GM18907 (cell line): ENCODE measurements around the gene TTC38.

Experiments used
- ATAC-seq: cut with Tn5 transposase; IDR thresholded peaks from one replicate; pipeline ENCODE4 v1.9.1; 2021; ENCODE audit warnings: mild to moderate bottlenecking, moderate library complexity; ENCODE audit not compliant: unreplicated experiment

The TTC38 gene

GRCh38 chr22:46267431-46268279 is at the start of gene TTC38:
TTC38 (plus strand) TSS chr22:46268008; CDS start chr22:46268040, 32 bp downstream.
- peak; percentile 78 for ATAC-seq

DNA sequence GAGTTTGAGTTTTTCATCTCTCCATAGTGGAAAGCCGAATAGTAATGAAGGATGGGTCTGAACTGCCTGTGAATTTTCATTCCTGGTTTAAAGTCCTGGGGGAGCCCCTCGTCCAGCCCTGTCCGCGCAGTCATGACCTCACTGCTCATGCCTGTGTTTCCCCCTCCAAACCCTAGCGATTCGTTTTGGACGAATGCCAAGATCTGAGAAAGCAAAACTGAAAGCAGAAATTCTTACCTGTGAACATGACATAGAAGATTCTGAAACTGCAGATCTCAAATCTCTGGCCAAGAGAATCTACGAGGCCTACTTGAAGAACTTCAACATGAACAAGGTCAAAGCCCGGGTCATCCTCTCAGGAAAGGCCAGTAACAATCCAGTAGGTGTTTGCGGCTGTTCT is 48.2 kb upstream of the TTC38 start:
- no peak for ATAC-seq

GRCh38 chr22:46220921-46221320 is 46.9 kb upstream of the TTC38 start:
- ATAC-seq: no peak

DNA sequence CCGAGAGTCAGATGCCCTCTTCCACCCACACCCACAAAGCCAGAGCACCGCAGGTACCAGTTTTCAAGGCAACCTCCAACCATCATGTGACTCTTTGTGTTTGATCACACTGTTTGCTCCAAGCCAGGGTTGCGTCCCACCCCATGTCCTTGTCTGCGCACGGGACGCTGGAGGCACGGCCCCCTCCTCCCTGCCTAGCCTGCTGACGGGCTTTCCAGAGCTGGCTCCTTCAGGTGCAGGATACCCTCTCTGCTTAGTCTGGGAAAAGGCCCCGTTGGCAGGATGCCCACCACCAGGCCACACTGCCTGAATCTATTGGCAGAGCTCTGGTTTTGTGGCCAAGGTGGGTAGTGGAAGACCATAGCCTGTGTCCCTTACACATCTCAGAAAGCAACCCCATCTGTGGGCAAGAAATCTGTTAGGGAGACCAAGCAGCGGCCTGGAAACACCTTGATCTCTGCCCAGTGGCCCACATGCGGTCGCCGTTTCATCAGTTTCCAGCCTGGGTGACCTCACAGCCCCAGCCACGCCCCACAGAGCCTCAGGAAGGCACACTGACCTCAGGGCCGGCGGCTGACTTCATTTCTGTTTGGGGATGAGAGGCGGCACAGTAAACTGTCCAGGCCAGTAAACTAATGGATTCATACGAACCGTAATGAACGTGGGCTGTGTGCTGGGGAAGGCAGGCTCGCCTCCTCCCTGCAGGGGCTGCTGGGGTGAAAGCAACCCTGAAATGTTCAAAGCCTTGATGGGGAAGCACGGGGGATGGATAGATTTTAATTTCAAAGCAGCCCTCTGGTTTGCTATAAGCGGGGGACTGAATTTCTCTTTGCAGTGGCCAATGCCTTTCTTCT is 43.5 kb upstream of the TTC38 start:
- ATAC-seq: no peak

DNA sequence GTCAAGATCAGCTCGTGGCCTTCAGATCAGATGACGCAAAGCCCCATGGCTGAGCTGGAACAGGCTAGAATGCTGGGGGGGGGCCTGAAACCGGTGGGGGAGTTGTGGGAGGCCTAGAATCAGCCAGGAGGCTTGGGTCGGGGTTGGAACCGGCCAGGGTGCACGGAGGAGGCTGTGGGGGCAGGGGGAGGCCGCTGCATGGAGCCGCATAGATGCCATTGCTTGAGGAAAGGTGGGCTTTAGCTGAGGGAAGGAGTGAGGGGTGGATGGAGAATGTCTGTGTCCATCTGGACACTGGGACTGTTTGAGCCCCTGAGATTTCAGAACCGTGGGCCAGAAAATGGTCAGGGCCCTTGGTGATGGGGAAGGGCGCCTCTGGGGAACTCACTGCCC is 42.9 kb upstream of the TTC38 start:
- no peak for ATAC-seq

DNA sequence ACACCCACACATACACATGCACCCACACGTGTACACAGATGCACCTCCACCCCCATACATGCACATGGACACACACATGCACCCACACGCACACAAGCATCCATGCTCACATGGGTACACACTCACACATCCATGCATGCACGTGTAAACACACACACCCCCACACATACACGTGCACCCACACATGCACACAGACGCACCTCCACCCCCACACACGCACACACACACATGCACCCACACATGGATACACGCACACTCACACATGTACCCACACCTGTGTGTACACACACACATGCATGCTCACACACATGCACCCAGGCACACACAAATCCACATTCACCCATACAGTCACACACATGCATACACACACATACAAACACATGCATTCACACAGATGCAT is 42.2 kb upstream of the TTC38 start:
- ATAC-seq: no peak

GRCh38 chr22:46226577-46226976 is 41.2 kb upstream of the TTC38 start:
- ATAC-seq: no peak

DNA sequence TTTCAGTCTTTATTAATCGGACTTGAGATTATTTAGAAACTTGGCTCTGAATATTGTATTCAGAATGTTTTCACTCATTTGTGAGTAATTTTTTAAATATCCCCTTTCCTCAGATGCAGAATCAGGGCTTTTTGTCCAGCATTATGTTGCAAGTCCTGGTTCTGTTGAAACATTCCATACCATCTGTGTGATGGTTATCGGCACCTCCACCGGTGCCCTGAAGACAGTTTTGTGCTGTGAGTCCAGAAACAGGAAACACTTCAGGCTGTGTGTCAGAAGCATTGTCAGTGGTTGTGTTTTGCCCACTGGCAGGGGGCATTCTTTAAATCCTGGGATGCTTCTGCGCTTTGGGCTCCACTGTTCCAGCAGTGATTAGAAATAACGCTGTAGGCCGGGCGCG is 38.1 kb upstream of the TTC38 start:
- no peak for ATAC-seq

DNA sequence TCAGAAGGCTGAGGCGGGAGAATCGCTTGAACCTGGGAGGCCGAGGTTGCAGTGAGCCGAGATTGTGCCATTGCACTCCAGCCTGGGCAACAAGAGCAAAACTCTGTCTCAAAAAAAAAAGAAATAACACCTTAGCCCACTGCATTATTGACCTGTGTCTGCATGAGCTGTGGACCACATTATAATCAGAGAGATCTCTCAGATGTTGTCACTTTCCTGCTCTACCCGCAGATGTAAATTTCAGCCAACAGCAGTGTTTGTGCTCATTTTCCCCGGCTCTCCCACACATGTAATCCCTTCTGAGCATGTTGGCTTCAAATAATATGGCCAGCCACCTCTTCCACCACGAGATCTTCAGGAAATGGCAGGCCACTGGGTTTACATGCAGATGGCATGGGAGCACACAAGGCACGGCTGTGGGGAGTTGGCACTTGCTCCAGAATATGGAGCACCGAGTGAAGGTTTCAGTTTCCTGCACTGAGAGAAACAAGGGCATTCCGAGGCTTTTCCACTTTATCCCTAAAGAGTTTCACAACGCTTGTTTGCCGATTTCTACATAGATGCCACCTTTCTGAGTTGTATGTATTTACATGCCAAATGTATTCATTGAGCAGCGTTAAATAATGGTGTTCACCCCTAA is 37.4 kb upstream of the TTC38 start:
- ATAC-seq: no peak

DNA sequence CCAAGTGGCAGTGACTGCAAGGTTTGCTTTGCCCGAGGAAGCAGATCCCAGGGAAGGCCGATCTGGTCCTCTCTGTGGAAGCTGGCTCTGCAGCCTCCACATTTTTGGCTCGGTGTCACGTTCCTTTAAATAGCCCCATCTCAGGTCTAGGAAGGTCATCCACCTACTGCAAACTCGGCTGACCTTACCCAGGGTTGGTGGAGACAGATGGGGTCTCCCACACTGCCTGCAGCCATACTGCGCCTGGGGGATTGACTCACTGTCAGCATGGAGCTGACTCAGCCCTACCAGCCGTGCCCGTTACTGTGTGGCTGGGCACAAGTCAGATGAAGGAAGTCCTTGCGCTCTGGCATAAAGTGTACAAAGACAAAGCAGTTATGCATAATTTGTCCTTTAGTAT is 34.6 kb upstream of the TTC38 start:
- ATAC-seq: no peak

DNA sequence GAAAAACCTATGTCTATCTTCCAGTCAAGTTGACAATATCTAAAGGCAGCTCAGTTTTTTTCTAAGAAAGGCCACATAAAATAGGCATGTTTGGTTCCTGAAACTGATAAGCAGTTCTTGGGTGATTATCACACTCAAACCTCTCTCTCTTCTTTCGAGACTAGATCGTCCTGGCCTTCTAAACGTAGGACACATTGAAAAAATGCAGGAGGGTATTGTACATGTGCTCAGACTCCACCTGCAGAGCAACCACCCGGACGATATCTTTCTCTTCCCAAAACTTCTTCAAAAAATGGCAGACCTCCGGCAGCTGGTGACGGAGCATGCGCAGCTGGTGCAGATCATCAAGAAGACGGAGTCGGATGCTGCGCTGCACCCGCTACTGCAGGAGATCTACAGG is 32.8 kb upstream of the TTC38 start:
- no peak for ATAC-seq

DNA sequence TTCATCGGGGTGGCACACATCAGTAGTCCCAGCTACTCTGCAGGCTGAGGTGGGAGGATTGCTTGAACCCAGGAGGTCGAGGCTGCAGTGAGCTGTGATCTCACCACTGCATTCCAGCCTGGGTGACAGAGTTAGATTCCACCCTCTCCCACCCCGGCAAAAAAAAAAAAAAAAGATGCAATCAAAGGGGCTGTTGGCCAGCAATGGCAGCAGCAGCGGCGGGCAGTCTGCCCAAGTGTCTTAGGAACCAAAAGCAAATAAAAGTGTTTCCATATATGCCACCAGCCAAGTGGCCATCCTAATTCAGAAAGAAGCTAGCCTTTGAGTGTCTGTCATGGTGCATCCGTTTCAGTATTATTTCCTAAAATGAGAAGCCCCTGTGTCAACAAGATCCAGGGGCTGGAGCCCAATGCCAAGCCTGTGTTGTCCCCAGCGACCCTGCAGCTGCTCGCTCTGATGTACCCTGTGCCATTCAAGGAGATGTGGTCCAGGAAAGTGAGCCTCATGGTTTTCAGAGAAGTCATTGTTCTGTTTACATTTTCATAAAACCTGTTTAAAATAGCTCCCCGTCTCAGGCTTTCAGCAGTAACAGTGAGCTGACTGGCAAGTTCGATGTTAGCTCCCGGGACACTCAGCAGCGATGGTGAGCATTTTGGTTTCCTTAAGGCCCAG is 30.2 kb upstream of the TTC38 start:
- no peak for ATAC-seq

DNA sequence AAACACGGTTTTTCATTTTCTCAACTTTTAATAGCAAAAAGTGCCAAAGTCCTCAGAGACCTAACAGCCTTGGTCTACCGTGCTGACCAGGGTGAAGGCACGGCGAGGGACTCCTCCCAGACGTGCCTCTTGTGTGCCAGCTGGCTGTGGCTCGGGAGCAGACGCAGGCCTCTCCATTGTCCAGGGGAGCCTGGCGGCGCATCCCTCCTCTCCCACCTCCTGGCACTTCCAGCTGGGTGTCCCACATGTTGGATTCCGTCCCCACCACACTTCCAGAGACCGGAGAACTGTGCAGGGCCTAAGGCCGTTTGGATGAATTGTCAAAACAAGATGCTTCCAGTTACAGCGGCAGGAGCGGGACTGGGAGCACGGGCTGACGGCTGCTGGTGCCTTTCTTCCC is 29.3 kb upstream of the TTC38 start:
- no peak for ATAC-seq

DNA sequence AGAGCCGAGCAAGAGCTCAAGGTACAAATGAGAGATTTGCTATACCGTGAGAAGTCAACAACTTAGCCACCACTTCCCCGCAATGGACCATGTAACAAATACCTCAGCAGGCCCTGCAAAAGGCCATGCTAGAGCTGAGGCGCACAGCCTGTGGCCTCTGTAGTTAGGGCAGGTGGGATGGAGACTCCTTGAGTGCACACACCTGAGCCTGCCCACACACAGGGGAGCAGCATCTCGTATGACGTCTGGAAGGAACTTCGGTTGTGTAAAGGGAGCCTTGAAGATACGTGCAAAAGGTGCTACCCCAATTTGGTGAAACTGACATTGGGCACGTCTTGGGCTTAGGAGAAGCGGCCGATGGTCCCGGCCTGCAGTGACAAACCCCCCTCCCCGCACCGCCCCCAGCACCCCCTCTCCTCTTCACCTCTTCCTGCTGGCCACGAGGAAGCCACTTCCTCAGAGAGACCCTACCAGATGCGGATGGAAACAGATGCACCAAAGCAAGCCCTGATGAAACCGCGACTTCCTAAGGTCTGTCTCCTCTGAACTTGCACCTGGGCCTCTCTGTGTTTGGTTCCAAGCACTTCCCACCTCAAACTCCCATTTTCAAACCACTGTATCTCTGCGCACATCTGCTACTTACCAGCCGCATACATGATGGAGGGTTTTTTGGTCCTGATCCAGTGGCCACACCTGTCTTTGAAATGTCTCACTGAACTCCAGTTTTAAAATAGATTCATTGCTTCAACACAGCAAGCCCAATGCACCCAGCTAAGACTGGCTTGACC is 28.4 kb upstream of the TTC38 start:
- no peak for ATAC-seq

DNA sequence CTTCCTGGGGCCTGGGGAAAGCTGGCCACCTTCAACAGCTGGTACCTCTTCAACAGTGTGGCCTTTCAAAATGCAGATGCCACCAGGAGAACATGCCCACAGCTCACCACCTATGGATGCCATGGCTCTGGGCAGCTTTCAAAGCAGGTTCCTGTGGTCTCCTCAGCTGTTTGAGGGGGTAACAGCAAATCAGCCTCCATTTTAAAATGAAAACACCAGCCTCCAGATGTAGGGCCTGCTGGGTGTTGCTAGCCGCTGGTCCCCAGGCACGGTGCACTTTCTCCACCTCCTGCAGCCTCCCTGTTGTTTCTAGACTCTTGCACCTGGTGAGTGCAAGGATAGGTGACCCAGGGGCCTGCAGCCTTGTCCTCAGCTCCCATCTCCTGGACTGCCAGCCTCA is 27.7 kb upstream of the TTC38 start:
- no peak for ATAC-seq

GRCh38 chr22:46240506-46240905 is 27.3 kb upstream of the TTC38 start:
- no peak for ATAC-seq

GRCh38 chr22:46240907-46241306 is 26.9 kb upstream of the TTC38 start:
- no peak for ATAC-seq

- no peak for ATAC-seq
These were observed 26.3 kb upstream of the TTC38 start for GRCh38 chr22:46241396-46242007.

- no peak for ATAC-seq
These were observed 25.7 kb upstream of the TTC38 start for GRCh38 chr22:46242076-46242475.

DNA sequence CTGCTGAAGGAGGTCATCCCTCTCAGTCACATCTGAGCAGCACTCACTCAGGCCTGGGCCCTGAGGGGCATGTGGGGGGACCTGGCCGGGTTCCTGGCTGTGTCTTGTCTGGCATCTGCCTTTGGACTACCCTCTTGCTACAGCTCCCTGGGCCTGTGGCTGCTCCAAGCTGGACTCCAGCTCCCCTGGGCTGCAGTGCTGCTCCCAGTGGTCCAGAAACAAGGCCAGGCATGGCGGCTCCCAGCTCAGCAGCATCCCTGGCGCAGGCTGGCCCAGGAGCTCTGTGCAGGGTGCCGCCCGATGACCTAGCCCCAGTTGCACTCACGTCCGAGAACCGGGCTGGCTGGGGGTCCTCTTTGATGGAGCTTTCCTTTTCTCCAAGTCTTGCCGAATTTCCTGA is 23.0 kb upstream of the TTC38 start:
- ATAC-seq: no peak
